Thyroid gland (tissue), 4 donors: Measurements from ENCODE around the gene P2RX7.

ENCODE experiments used
- POLR2A ChIP-seq, 2 donors: fragments of 450-650 bp; IDR thresholded peaks; one replicate each; pipeline ENCODE4 v1.6.1; 2017; ENCODE audit warnings: antibody characterized with exemption in 2 of 2, mild to moderate bottlenecking in 2 of 2, moderate library complexity in 1 of 2
- TF ChIP-seq, protein P1 (sequence below), 6 experiments: fragments of 200-600 bp in 3 of 6; fragments of 450-650 bp in 3 of 6; sonication (generic) in 3 of 6; IDR thresholded peaks; one replicate each; pipeline ENCODE4 v1.5.1; 2016 to 2019; ENCODE audit warnings: antibody characterized with exemption in 6 of 6, mild to moderate bottlenecking in 2 of 6, inconsistent platforms in 1 of 6, moderate library complexity in 1 of 6

DNA sequence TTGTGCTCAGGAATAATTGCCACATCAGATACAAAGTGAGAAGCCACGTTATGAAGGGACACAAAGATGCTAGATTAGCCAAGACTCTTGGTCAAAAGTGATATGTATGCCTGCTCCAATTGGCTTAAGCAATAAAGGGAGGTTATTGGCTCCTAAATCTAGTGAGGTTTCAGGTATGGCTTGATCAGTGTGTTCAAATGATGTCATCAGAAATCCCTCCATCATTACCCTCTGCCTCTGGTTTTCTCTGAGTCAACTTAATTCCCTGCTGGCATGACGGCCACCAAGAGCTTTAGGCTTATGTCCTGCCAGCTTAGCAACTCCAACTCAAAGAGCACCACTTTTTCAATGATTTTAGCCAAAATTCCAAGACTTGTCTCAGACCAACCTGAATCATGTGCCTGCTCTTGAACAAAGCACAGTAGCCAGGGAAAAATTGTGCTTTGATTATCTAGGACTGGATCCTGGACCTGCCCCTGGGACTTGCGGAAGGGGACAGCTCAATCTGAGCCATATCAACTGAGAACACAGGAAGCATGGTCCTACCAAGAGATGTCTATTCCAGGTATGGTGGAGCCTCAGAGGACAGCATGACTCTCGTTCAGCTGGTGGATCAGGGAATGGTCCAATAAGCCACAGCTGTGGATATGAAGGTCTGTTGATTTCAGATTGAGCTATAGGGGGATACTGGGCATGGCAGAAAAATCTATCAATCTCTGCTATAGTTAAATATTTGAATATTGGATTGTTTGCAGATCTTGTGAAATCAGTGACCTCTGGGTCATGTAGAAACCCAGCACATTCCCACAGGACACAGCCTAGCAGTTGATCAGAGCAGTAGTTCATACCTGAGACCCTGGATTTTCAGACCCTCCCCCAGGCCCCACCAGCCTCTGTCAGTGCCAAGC is 16.1 kb upstream of the P2RX7 start:
- TF ChIP-seq, protein P1, sequence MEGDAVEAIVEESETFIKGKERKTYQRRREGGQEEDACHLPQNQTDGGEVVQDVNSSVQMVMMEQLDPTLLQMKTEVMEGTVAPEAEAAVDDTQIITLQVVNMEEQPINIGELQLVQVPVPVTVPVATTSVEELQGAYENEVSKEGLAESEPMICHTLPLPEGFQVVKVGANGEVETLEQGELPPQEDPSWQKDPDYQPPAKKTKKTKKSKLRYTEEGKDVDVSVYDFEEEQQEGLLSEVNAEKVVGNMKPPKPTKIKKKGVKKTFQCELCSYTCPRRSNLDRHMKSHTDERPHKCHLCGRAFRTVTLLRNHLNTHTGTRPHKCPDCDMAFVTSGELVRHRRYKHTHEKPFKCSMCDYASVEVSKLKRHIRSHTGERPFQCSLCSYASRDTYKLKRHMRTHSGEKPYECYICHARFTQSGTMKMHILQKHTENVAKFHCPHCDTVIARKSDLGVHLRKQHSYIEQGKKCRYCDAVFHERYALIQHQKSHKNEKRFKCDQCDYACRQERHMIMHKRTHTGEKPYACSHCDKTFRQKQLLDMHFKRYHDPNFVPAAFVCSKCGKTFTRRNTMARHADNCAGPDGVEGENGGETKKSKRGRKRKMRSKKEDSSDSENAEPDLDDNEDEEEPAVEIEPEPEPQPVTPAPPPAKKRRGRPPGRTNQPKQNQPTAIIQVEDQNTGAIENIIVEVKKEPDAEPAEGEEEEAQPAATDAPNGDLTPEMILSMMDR (IDR thresholded peaks at IDR 0.05), result no peak
- no peak for TF ChIP-seq POLR2A (IDR thresholded peaks at IDR 0.05)
